HL-60 (cell line): ENCODE results near the gene TCHP.
"Not testable (repeated sequence)": the region's sequence is repeated elsewhere in the genome, so short reads cannot be mapped to it uniquely, and the experiment has no call there.

Source experiments
- DNase-seq, 2 experiments: peaks; one replicate each; pipeline ENCODE4 v3.0.0-alpha.2; 2010 to 2020; ENCODE audit warnings: low read depth in 1 of 2, low spot score in 1 of 2
- H3K27ac ChIP-seq: fragments of 250-450 bp; sonication (Bioruptor Pico); replicated peaks from 2 replicates; pipeline ENCODE4 v1.5.1; 2020; ENCODE audit warnings: mild to moderate bottlenecking, moderate library complexity
- H3K27me3 ChIP-seq: fragments of 250-450 bp; sonication (Bioruptor Pico); 2 replicates; pipeline ENCODE4 v1.5.1; 2021; ENCODE audit warnings: mild to moderate bottlenecking, moderate library complexity; ENCODE audit not compliant: insufficient read depth, poor library complexity, severe bottlenecking
- H3K4me3 ChIP-seq: replicated peaks from 2 replicates; pipeline ENCODE4 v1.5.1; 2011; ENCODE audit warnings: mild to moderate bottlenecking, control low read depth, low read length; ENCODE audit not compliant: insufficient read depth
- CTCF ChIP-seq: IDR thresholded peaks from one replicate; pipeline ENCODE4 v1.5.1; 2011; ENCODE audit warnings: low read length, control low read depth, inconsistent platforms; ENCODE audit not compliant: insufficient read depth
- GABPA ChIP-seq: IDR thresholded peaks from 2 replicates; pipeline ENCODE4 v1.6.1; 2012; ENCODE audit warnings: low read depth
- POLR2AphosphoS5 ChIP-seq: IDR thresholded peaks from 2 replicates; pipeline ENCODE4 v1.6.1; 2012; ENCODE audit warnings: low read depth
- SPI1 ChIP-seq: IDR thresholded peaks from 2 replicates; pipeline ENCODE4 v1.6.1; 2012; ENCODE audit warnings: low read depth, mild to moderate bottlenecking, borderline replicate concordance
- TF ChIP-seq, protein P1 (sequence below): IDR thresholded peaks from 2 replicates; pipeline ENCODE4 v1.6.1; 2012; ENCODE audit warnings: low read depth; ENCODE audit not compliant: insufficient replicate concordance

TCHP gene

GRCh38 chr12:109858764-109859163, 41.3 kb upstream of the TCHP start:
- TF ChIP-seq CTCF, result no peak
- TF ChIP-seq, protein P1, sequence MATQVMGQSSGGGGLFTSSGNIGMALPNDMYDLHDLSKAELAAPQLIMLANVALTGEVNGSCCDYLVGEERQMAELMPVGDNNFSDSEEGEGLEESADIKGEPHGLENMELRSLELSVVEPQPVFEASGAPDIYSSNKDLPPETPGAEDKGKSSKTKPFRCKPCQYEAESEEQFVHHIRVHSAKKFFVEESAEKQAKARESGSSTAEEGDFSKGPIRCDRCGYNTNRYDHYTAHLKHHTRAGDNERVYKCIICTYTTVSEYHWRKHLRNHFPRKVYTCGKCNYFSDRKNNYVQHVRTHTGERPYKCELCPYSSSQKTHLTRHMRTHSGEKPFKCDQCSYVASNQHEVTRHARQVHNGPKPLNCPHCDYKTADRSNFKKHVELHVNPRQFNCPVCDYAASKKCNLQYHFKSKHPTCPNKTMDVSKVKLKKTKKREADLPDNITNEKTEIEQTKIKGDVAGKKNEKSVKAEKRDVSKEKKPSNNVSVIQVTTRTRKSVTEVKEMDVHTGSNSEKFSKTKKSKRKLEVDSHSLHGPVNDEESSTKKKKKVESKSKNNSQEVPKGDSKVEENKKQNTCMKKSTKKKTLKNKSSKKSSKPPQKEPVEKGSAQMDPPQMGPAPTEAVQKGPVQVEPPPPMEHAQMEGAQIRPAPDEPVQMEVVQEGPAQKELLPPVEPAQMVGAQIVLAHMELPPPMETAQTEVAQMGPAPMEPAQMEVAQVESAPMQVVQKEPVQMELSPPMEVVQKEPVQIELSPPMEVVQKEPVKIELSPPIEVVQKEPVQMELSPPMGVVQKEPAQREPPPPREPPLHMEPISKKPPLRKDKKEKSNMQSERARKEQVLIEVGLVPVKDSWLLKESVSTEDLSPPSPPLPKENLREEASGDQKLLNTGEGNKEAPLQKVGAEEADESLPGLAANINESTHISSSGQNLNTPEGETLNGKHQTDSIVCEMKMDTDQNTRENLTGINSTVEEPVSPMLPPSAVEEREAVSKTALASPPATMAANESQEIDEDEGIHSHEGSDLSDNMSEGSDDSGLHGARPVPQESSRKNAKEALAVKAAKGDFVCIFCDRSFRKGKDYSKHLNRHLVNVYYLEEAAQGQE, result no peak
- TF ChIP-seq GABPA, result no peak
- TF ChIP-seq SPI1, result no peak
- TF ChIP-seq POLR2AphosphoS5, result no peak
- Histone ChIP-seq H3K27ac (no peak overlapping the region), H3K4me3 (no peak overlapping the region), H3K27me3 (no peaks in the 10 kb centered on the region)
- no peak for DNase-seq

DNA sequence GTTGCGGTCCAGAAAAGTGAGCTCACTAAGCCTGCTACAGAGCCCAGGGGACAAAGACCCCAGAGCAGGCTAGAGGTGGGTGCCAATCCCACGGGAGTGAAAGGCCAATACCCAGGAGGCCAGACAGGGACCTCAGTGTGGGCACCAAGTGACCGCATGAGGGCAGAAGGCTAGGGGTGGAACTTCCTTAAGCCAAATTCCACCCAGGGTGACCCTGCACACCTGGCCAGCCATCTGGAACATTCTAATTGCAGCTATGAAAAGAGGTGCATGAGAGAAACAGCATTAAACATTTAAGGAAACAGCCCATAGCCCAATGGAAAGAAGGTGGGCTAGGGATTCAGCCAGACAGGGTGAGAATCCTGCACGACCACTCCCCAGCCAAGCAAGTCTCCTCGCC, 39.1 kb upstream of the TCHP start:
- no peak overlapping the region for H3K27ac ChIP-seq
- TF ChIP-seq GABPA, result no peak
- no peak for DNase-seq
- H3K4me3 ChIP-seq, result no peak overlapping the region
- no peaks in the 10 kb centered on the region for H3K27me3 ChIP-seq

- DNase-seq, result no peak
- TF ChIP-seq POLR2AphosphoS5 (no peak), SPI1 (no peak), GABPA (no peak), CTCF (no peak)
- TF ChIP-seq, protein P1, result no peak
Observed at GRCh38 chr12:109861689-109862314, 38.3 kb upstream of the TCHP start.

DNA sequence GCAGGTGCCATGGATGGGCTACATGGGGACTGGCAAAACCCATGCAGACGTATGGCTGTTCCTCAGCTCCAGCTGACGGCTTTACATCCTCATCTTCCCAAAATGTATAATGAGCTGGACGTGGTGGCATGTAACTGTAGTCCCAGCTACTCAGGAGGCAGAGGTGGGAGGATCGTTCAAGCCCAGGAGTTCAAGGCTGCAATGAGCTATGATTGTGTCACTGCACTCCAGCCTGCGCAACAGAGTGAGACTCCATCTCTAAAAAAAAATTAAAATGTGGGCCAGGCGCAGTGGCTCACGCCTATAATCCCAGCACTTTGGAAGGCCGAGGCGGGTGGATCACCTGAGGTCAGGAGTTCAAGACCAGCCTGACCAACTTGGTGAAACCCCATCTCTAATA, 37.6 kb upstream of the TCHP start:
- not testable (repeated sequence) for H3K27ac ChIP-seq, H3K4me3 ChIP-seq, H3K27me3 ChIP-seq, DNase-seq

More at GRCh38 chr12:109861689-109862314, 38.3 kb upstream of the TCHP start:
- no peaks in the 10 kb centered on the region for H3K27me3 ChIP-seq
- H3K27ac ChIP-seq, result no peak overlapping the region
- no peak overlapping the region for H3K4me3 ChIP-seq
